ENCODE data around the gene HPCAL4.

GRCh38 chr1:39735731-39736130 lies 44.5 kb upstream of the HPCAL4 start:
- TF ChIP-seq POLR2AphosphoS5 (IDR thresholded peaks at IDR 0.05): no peak
- no peak for TF ChIP-seq POLR2A (IDR thresholded peaks at IDR 0.05)
- no peak for TF ChIP-seq CTCF (IDR thresholded peaks at IDR 0.05)
- TF ChIP-seq EP300 (IDR thresholded peaks at IDR 0.05): no peak

All from sigmoid colon (tissue), 4 donors.